Upper lobe of left lung (tissue), 4 donors: Measurements from ENCODE around the gene WDTC1.
"Not testable (repeated sequence)": the region's sequence is repeated elsewhere in the genome, so short reads cannot be mapped to it uniquely, and the experiment has no call there.

Experiments used
- CTCF ChIP-seq, 6 experiments: fragments of 450-650 bp in 4 of 6; fragments of 200-600 bp in 2 of 6; sonication (generic) in 2 of 6; IDR thresholded peaks; one replicate each; pipeline ENCODE4 v1.5.1; 2016 to 2019; ENCODE audit warnings: antibody characterized with exemption in 6 of 6
- POLR2A ChIP-seq, 4 donors: fragments of 450-650 bp; IDR thresholded peaks; one replicate each; pipeline ENCODE4 v1.5.1; 2016 to 2017; ENCODE audit warnings: antibody characterized with exemption in 4 of 4, mild to moderate bottlenecking in 2 of 4
- POLR2AphosphoS5 ChIP-seq, 2 donors: sonication (generic); formaldehyde crosslinking; IDR thresholded peaks; one replicate each; pipeline ENCODE4 v1.5.1; 2017; ENCODE audit warnings: antibody characterized with exemption in 2 of 2

GRCh38 chr1:27220702-27221497, 13.5 kb upstream of the WDTC1 start:
- TF ChIP-seq POLR2A, CTCF, POLR2AphosphoS5 (IDR thresholded peaks at IDR 0.05): not testable (repeated sequence)
